ENCODE results near the gene PARD3. TPM values are rescaled to one million over a fixed set of nuclear protein-coding genes. Genes with fewer than 3 reads are reported as not detected.

The PARD3 gene
- total and polyA plus RNA-seq, 2 donors from 2014 or later = 21.1 to 47.5 TPM

DNA sequence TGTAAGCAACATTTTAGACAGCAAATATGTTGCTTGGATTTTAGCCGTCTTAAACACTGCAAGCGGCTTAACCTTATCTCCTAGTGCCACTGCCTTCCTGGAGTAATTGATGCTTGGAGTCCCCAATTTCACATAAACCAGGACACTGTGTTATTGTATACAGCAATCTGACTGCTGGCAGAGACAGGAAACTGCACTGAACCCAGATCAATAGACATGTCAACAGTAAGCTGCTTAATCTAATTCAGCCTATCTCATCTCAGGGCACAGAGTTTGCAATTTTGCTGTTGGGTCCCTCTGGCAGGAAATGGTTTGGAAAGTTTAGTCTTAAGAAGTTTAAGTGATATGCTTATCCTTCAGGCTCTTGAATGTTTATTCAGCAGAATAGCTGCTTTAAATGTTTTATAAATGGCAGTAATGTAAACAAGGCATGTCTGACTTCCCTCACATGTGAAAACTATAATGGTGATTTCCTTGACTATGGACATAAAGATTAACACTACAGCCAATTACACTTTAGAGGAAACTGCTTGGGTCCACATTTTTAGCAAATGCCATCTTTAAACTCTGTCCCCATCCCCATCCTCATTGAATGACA, 598.6 kb downstream of the PARD3 start:
- intact Hi-C loops (cut with DNase I) = no loop called here
- Histone ChIP-seq H3K4me3 (ENCODE audit: low read length in 3 of 3) (no peak overlapping the region), H3K27ac (ENCODE audit: low read depth in 2 of 2, low read length in 2 of 2) (no peak overlapping the region), H3K9me3 (ENCODE audit: control insufficient read depth in 2 of 3, insufficient read depth in 1 of 3, low read length in 3 of 3) (no peaks in the 10 kb centered on the region), H3K27me3 (ENCODE audit: control insufficient read depth, insufficient read depth, low read length) (no peaks in the 10 kb centered on the region), H3K9ac (ENCODE audit: low read length in 3 of 3) (no peak overlapping the region), H3K4me1 (ENCODE audit: control insufficient read depth in 2 of 3, insufficient read depth in 2 of 3, low read depth in 1 of 3, low read length in 3 of 3) (peaks cover 0 to 4% (median 2%) of the 10 kb centered on the region in 3 donors), H3K36me3 (ENCODE audit: control insufficient read depth in 2 of 3, insufficient read depth in 3 of 3, low read length in 3 of 3) (no peaks in the 10 kb centered on the region)
- FAIRE-seq = no peak
- TF ChIP-seq, protein P1, sequence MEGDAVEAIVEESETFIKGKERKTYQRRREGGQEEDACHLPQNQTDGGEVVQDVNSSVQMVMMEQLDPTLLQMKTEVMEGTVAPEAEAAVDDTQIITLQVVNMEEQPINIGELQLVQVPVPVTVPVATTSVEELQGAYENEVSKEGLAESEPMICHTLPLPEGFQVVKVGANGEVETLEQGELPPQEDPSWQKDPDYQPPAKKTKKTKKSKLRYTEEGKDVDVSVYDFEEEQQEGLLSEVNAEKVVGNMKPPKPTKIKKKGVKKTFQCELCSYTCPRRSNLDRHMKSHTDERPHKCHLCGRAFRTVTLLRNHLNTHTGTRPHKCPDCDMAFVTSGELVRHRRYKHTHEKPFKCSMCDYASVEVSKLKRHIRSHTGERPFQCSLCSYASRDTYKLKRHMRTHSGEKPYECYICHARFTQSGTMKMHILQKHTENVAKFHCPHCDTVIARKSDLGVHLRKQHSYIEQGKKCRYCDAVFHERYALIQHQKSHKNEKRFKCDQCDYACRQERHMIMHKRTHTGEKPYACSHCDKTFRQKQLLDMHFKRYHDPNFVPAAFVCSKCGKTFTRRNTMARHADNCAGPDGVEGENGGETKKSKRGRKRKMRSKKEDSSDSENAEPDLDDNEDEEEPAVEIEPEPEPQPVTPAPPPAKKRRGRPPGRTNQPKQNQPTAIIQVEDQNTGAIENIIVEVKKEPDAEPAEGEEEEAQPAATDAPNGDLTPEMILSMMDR (IDR thresholded peaks at IDR 0.05; ENCODE audit: borderline replicate concordance, extremely low read depth, insufficient read depth) = no peak
- no peak for DNase-seq

DNA sequence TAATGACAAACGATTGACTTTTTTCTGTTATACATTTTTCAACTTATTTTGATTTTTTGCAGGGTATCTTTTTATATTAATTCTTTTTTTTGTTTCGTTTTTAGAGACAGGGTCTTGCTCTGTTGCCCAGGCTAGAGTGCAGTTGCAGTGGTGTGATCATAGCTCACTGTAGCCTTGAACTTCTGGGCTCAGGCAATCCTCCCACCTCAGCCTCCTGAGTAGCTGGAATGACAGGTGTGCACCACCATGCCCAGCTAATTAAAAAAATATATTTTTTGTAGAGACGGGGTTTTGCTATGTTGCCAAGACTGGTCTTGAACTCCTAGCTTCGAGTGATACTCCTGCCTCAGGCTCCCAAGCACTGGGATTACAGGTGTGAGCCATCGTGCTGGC, 601.3 kb downstream of the PARD3 start:
- no peak overlapping the region for H3K9ac ChIP-seq (ENCODE audit: low read length in 3 of 3)
- H3K27ac ChIP-seq (ENCODE audit: low read depth in 2 of 2, low read length in 2 of 2) = no peak overlapping the region
- no peaks in the 10 kb centered on the region for H3K36me3 ChIP-seq (ENCODE audit: control insufficient read depth in 2 of 3, insufficient read depth in 3 of 3, low read length in 3 of 3)
- H3K4me3 ChIP-seq (ENCODE audit: low read length in 3 of 3) = no peak overlapping the region
- FAIRE-seq (no peak), DNase-seq (no peak)
- H3K4me1 ChIP-seq (ENCODE audit: control insufficient read depth in 2 of 3, insufficient read depth in 2 of 3, low read depth in 1 of 3, low read length in 3 of 3) = peaks cover 0 to 4% (median 2%) of the 10 kb centered on the region in 3 donors
- H3K9me3 ChIP-seq (ENCODE audit: control insufficient read depth in 2 of 3, insufficient read depth in 1 of 3, low read length in 3 of 3) = no peaks in the 10 kb centered on the region
- TF ChIP-seq, protein P1 (IDR thresholded peaks at IDR 0.05; ENCODE audit: borderline replicate concordance, extremely low read depth, insufficient read depth) = no peak
- intact Hi-C loops (cut with DNase I) = no loop called here
- H3K27me3 ChIP-seq (ENCODE audit: control insufficient read depth, insufficient read depth, low read length) = no peaks in the 10 kb centered on the region

DNA sequence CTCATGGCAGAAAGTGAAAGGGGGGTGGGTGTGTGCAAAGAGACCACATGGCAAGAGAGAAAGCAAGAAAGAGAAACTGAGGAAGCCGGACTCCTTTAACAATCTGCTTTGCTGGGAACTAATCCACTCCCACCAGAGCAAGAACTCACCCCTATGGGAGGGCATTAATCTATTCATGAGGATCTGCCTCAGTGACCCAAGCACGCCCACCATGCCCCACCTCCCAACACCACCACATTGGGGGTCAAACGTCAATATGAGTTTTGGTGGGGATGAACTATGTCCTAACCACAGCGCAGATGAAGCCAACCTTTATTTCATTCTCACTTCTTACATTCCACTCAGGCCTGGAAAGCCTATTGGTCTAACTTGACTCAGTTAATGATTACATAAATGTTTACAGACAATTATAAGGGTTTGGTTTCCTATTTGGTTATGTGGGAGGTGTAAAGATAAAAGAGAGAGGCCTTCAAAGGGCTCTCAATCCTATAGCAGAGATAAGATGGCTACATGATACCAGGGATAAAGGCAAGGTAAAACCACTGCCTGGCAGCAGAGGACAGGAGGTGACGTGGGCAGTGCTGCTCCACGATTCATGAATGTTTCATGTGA, 601.8 kb downstream of the PARD3 start:
- Histone ChIP-seq H3K4me3 (ENCODE audit: low read length in 3 of 3) (no peak overlapping the region), H3K27me3 (ENCODE audit: control insufficient read depth, insufficient read depth, low read length) (no peaks in the 10 kb centered on the region), H3K9me3 (ENCODE audit: control insufficient read depth in 2 of 3, insufficient read depth in 1 of 3, low read length in 3 of 3) (no peaks in the 10 kb centered on the region), H3K27ac (ENCODE audit: low read depth in 2 of 2, low read length in 2 of 2) (no peak overlapping the region), H3K9ac (ENCODE audit: low read length in 3 of 3) (no peak overlapping the region), H3K4me1 (ENCODE audit: control insufficient read depth in 2 of 3, insufficient read depth in 2 of 3, low read depth in 1 of 3, low read length in 3 of 3) (peaks cover 0 to 4% (median 2%) of the 10 kb centered on the region in 3 donors), H3K36me3 (ENCODE audit: control insufficient read depth in 2 of 3, insufficient read depth in 3 of 3, low read length in 3 of 3) (no peaks in the 10 kb centered on the region)
- TF ChIP-seq, protein P1 (IDR thresholded peaks at IDR 0.05; ENCODE audit: borderline replicate concordance, extremely low read depth, insufficient read depth) = no peak
- DNase-seq = no peak
- FAIRE-seq = no peak
- intact Hi-C loops (cut with DNase I) = no loop called here

All from kidney (tissue), 14 donors.